GM23338 (cell line): Measurements from ENCODE around the gene EEF1AKMT2. TPM values are rescaled to one million over a fixed set of nuclear protein-coding genes. Genes with fewer than 3 reads are reported as not detected.

Experiments
- ATAC-seq: fragments of 200-7000 bp; cut with Tn5 transposase; 3 replicates; pipeline ENCODE4 v1.9.1; 2020
- DNase-seq: peaks from one replicate; pipeline ENCODE4 v3.0.0-alpha.2; 2015; ENCODE audit warnings: low spot score
- H2AFZ ChIP-seq: fragments of 200-600 bp; sonication (generic); 2 replicates; pipeline ENCODE4 v1.8.0; 2016; ENCODE audit warnings: antibody characterized with exemption, mild to moderate bottlenecking, moderate library complexity
- H3F3A ChIP-seq: fragments of 200-600 bp; sonication (generic); replicated peaks from 2 replicates; pipeline ENCODE4 v1.8.0; 2017; ENCODE audit warnings: antibody characterized with exemption, mixed run types, low read depth
- H3K27ac ChIP-seq: fragments of 200-600 bp; sonication (generic); 2 replicates; pipeline ENCODE4 v1.6.1; 2016; ENCODE audit warnings: low read depth
- H3K27me3 ChIP-seq: fragments of 200-600 bp; sonication (generic); 2 replicates; pipeline ENCODE4 v1.8.0; 2016; ENCODE audit warnings: mild to moderate bottlenecking, mixed run types, moderate library complexity; ENCODE audit not compliant: insufficient read depth
- H3K36me3 ChIP-seq: fragments of 200-600 bp; sonication (generic); 2 replicates; pipeline ENCODE4 v1.8.0; 2016; ENCODE audit warnings: mild to moderate bottlenecking; ENCODE audit not compliant: insufficient read depth
- H3K4me1 ChIP-seq: fragments of 200-600 bp; sonication (generic); 2 replicates; pipeline ENCODE4 v1.8.0; 2016; ENCODE audit warnings: mild to moderate bottlenecking, moderate library complexity; ENCODE audit not compliant: insufficient read depth
- H3K4me2 ChIP-seq: fragments of 200-600 bp; sonication (generic); 2 replicates; pipeline ENCODE4 v1.7.1; 2017; ENCODE audit warnings: mixed run types
- H3K4me3 ChIP-seq: fragments of 200-600 bp; sonication (generic); 2 replicates; pipeline ENCODE4 v1.6.1; 2016; ENCODE audit warnings: mixed run types
- H3K79me2 ChIP-seq: fragments of 200-600 bp; sonication (generic); replicated peaks from 2 replicates; pipeline ENCODE4 v1.8.0; 2017; ENCODE audit warnings: mild to moderate bottlenecking; ENCODE audit not compliant: insufficient read depth
- H3K9me2 ChIP-seq: fragments of 200-600 bp; sonication (generic); 2 replicates; pipeline ENCODE4 v1.8.0; 2017; ENCODE audit not compliant: insufficient read depth
- H4K20me1 ChIP-seq: fragments of 200-600 bp; sonication (generic); replicated peaks from 2 replicates; pipeline ENCODE4 v1.8.0; 2017; ENCODE audit warnings: mild to moderate bottlenecking; ENCODE audit not compliant: insufficient read depth
- H3K27ac Mint-ChIP-seq: 2 replicates; pipeline ENCODE4 v1.8.0; 2020; ENCODE audit warnings: inconsistent platforms, mild to moderate bottlenecking, moderate library complexity, mixed read lengths
- H3K27me3 Mint-ChIP-seq: 3 replicates; pipeline ENCODE4 v1.8.0; 2022; ENCODE audit warnings: low read depth, mild to moderate bottlenecking, moderate library complexity, mixed read lengths, inconsistent platforms; ENCODE audit not compliant: insufficient read depth, poor library complexity
- H3K36me3 Mint-ChIP-seq: 3 replicates; pipeline ENCODE4 v1.8.0; 2021; ENCODE audit warnings: low read depth, mild to moderate bottlenecking, inconsistent platforms, moderate library complexity, mixed read lengths
- H3K4me1 Mint-ChIP-seq: 3 replicates; pipeline ENCODE4 v1.8.0; 2020; ENCODE audit warnings: mild to moderate bottlenecking, inconsistent platforms, mixed read lengths
- H3K4me3 Mint-ChIP-seq: 3 replicates; pipeline ENCODE4 v1.8.0; 2021; ENCODE audit warnings: moderate library complexity, mild to moderate bottlenecking, inconsistent platforms, mixed read lengths
- H3K9me3 Mint-ChIP-seq: 3 replicates; pipeline ENCODE4 v1.8.0; 2020; ENCODE audit warnings: moderate library complexity, mild to moderate bottlenecking, inconsistent platforms, mixed read lengths
- CREB1 ChIP-seq: fragments of 250-450 bp; sonication (Bioruptor Pico); IDR thresholded peaks from 2 replicates; pipeline ENCODE4 v1.5.0; 2020; ENCODE audit warnings: low read depth, mild to moderate bottlenecking, moderate library complexity
- CTCF ChIP-seq, 2 experiments: fragments of 200-600 bp in 1 of 2; sonication (generic) in 1 of 2; conservative IDR thresholded peaks; 2 replicates each; pipeline versions ENCODE4 v1.5.1 to v1.6.1; 2016 to 2017; ENCODE audit warnings: antibody characterized with exemption in 2 of 2, low read depth in 2 of 2, mild to moderate bottlenecking in 2 of 2, moderate library complexity in 1 of 2
- ETS1 ChIP-seq: IDR thresholded peaks from 2 replicates; pipeline ENCODE4 v1.6.1; 2016; ENCODE audit warnings: antibody characterized with exemption
- POLR2AphosphoS5 ChIP-seq: IDR thresholded peaks from 2 replicates; pipeline ENCODE4 v1.6.1; 2016; ENCODE audit warnings: antibody characterized with exemption, low read depth
- STAT1 ChIP-seq: IDR thresholded peaks from one replicate; pipeline ENCODE4 v1.6.1; 2016; ENCODE audit warnings: antibody characterized with exemption; ENCODE audit not compliant: unreplicated experiment
- ZNF331 ChIP-seq: fragments of 250-450 bp; sonication (Bioruptor Pico); IDR thresholded peaks from 2 replicates; pipeline ENCODE4 v1.5.0; 2020; ENCODE audit warnings: low read depth, mild to moderate bottlenecking, moderate library complexity
- polyA plus RNA-seq: library from polyadenylated mRNA; unstranded; fragments of >200 nt; fragmentation: Nextera tagmentation; extraction: Ambion mirVana; gene quantifications from 2 replicates; pipeline ENCODE4 v1.2.1, GENCODE V29; 2016
- total RNA-seq: library from RNA; depleted of rRNA; stranded (reverse); fragments of >200 nt; shearing (Covaris generic); gene quantifications from 2 replicates; pipeline ENCODE4 v1.2.3, GENCODE V29; 2014
- TF ChIP-seq, protein P1 (sequence below): fragments of 250-450 bp; sonication (Bioruptor Pico); IDR thresholded peaks from 2 replicates; pipeline ENCODE4 v1.5.0; 2020; ENCODE audit warnings: mild to moderate bottlenecking, moderate library complexity

The EEF1AKMT2 gene
- total and polyA plus RNA-seq, 2 experiments from 2014 or later: 35.0 to 38.0 TPM

DNA sequence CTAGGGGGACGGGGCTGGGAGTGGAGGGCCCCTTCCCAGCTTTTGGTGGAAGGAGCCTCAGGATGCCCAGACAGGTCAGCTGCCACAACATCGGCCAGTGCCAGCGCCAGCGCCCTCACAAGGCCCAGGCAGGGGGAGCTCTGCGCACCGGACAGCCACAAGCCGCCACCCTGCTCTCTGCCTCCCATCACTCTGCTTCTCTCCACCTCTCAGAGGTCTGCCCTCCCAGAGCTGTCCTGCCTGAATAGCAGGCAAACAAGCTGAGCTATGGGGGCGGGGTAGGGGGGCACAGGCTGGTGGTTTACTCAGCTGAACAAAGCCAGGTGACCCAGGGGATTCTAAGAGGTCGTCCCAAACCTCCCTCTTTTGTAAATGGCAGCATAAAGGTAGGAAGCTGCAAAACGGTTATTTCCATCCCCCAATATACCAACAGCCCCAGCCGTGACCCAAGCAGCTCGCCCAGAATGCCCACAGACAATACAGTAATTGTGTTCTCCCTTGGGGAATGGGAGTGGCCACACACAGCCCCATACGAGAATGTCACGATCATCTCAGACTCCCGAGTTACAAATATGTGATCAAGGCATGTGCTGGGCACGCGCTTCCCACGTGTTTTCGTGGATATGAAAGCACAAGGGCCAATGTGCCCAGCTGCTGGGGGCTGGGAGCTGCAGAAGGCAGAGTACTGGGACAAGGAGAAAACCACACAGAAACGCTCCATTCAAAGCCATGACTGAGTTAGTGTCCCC lies 67.2 kb downstream of the EEF1AKMT2 start:
- H3K27me3 Mint-ChIP-seq: peaks cover 1% of the 10 kb centered on the region
- H3K4me1 Mint-ChIP-seq: peaks cover 36% of the 10 kb centered on the region
- peaks cover 9% of the 10 kb centered on the region for H3K79me2 ChIP-seq
- no peak for DNase-seq
- ATAC-seq: peak; percentile 44
- H3K4me2 ChIP-seq: no peak overlapping the region
- no peak overlapping the region for H2AFZ ChIP-seq
- peaks cover 5% of the 10 kb centered on the region for H3K4me1 ChIP-seq
- no peak overlapping the region for H3K4me3 Mint-ChIP-seq
- peak overlapping the region; percentile 43; the same call in 1 of the 2 replicates for H3K27ac Mint-ChIP-seq
- no peaks in the 10 kb centered on the region; the same call in 1 of the 2 replicates for H4K20me1 ChIP-seq
- H3K36me3 Mint-ChIP-seq: no peaks in the 10 kb centered on the region
- peak overlapping the region; percentile 59; the same call in 1 of the 2 replicates for H3K27ac ChIP-seq
- no peaks in the 10 kb centered on the region for H3K27me3 ChIP-seq
- no peaks in the 10 kb centered on the region; the same call in 1 of the 2 replicates for H3F3A ChIP-seq
- H3K4me3 ChIP-seq: no peak overlapping the region
- no peaks in the 10 kb centered on the region for H3K9me3 Mint-ChIP-seq
- TF ChIP-seq ETS1: no peak
- no peak for TF ChIP-seq CTCF (conservative IDR thresholded peaks at IDR 0.05; ENCODE audit: low read depth in 2 of 2)
- TF ChIP-seq POLR2AphosphoS5: no peak
- no peak for TF ChIP-seq ZNF331 (CRISPR knock-in tag)
- TF ChIP-seq, protein P1, sequence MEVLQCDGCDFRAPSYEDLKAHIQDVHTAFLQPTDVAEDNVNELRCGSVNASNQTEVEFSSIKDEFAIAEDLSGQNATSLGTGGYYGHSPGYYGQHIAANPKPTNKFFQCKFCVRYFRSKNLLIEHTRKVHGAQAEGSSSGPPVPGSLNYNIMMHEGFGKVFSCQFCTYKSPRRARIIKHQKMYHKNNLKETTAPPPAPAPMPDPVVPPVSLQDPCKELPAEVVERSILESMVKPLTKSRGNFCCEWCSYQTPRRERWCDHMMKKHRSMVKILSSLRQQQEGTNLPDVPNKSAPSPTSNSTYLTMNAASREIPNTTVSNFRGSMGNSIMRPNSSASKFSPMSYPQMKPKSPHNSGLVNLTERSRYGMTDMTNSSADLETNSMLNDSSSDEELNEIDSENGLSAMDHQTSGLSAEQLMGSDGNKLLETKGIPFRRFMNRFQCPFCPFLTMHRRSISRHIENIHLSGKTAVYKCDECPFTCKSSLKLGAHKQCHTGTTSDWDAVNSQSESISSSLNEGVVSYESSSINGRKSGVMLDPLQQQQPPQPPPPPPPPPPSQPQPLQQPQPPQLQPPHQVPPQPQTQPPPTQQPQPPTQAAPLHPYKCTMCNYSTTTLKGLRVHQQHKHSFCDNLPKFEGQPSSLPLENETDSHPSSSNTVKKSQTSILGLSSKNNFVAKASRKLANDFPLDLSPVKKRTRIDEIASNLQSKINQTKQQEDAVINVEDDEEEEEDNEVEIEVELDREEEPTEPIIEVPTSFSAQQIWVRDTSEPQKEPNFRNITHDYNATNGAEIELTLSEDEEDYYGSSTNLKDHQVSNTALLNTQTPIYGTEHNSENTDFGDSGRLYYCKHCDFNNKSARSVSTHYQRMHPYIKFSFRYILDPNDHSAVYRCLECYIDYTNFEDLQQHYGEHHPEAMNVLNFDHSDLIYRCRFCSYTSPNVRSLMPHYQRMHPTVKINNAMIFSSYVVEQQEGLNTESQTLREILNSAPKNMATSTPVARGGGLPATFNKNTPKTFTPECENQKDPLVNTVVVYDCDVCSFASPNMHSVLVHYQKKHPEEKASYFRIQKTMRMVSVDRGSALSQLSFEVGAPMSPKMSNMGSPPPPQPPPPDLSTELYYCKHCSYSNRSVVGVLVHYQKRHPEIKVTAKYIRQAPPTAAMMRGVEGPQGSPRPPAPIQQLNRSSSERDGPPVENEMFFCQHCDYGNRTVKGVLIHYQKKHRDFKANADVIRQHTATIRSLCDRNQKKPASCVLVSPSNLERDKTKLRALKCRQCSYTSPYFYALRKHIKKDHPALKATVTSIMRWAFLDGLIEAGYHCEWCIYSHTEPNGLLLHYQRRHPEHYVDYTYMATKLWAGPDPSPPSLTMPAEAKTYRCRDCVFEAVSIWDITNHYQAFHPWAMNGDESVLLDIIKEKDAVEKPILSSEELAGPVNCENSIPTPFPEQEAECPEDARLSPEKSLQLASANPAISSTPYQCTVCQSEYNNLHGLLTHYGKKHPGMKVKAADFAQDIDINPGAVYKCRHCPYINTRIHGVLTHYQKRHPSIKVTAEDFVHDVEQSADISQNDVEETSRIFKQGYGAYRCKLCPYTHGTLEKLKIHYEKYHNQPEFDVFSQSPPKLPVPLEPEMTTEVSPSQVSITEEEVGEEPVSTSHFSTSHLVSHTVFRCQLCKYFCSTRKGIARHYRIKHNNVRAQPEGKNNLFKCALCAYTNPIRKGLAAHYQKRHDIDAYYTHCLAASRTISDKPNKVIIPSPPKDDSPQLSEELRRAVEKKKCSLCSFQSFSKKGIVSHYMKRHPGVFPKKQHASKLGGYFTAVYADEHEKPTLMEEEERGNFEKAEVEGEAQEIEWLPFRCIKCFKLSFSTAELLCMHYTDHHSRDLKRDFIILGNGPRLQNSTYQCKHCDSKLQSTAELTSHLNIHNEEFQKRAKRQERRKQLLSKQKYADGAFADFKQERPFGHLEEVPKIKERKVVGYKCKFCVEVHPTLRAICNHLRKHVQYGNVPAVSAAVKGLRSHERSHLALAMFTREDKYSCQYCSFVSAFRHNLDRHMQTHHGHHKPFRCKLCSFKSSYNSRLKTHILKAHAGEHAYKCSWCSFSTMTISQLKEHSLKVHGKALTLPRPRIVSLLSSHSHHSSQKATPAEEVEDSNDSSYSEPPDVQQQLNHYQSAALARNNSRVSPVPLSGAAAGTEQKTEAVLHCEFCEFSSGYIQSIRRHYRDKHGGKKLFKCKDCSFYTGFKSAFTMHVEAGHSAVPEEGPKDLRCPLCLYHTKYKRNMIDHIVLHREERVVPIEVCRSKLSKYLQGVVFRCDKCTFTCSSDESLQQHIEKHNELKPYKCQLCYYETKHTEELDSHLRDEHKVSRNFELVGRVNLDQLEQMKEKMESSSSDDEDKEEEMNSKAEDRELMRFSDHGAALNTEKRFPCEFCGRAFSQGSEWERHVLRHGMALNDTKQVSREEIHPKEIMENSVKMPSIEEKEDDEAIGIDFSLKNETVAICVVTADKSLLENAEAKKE (CRISPR knock-in tag): no peak
- TF ChIP-seq CREB1 (CRISPR knock-in tag): no peak
- TF ChIP-seq STAT1: no peak
- H3K9me2 ChIP-seq: no peaks in the 10 kb centered on the region
- H3K36me3 ChIP-seq: no peaks in the 10 kb centered on the region
